Umbilical cord (tissue), 2 donors: ENCODE data around the gene ACTN3. TPM values are rescaled to one million over a fixed set of nuclear protein-coding genes. Genes with fewer than 3 reads are reported as not detected.
"Not testable (repeated sequence)": the region's sequence is repeated elsewhere in the genome, so short reads cannot be mapped to it uniquely, and the experiment has no call there.

ENCODE experiments used
- DNase-seq: peaks from one replicate; pipeline ENCODE4 v3.0.0-alpha.2; 2015; ENCODE audit warnings: low spot score
- total RNA-seq: library from RNA; depleted of rRNA; stranded (reverse); fragments of >200 nt; gene quantifications from one replicate; pipeline ENCODE4 v1.2.3, GENCODE V29; 2014; ENCODE audit warnings: low replicate concordance; ENCODE audit not compliant: insufficient read depth

The ACTN3 gene
- total RNA-seq, 1 donor from 2014 or later, result not detected

GRCh38 chr11:66598993-66599392 is 52.3 kb downstream of the ACTN3 start:
- no peak for DNase-seq

GRCh38 chr11:66600219-66600618 is 53.5 kb downstream of the ACTN3 start:
- no peak for DNase-seq

GRCh38 chr11:66600631-66601233 is 54.0 kb downstream of the ACTN3 start:
- no peak for DNase-seq

GRCh38 chr11:66603072-66603471 is 56.4 kb downstream of the ACTN3 start:
- no peak for DNase-seq

GRCh38 chr11:66604155-66604554 is 57.5 kb downstream of the ACTN3 start:
- DNase-seq, result no peak

DNA sequence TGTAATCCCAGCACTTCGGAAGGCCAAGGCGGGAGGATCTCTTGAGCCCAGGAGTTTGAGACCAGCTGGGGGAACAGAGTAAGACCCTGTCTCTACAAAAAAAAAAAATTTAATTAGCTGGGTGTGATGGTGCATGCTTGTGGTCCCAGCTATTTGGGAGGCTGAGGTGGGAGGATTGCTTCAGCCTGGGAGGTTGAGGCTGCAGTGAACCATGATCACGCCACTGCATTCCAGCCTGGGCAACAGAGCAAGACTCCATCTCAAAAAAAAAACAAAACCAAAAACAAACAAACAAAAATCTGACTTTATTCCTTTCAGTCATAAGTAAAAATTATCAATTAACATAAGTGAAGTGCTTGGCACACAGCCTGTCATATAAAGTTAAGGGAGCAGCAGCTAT is 59.9 kb downstream of the ACTN3 start:
- not testable (repeated sequence) for DNase-seq

DNA sequence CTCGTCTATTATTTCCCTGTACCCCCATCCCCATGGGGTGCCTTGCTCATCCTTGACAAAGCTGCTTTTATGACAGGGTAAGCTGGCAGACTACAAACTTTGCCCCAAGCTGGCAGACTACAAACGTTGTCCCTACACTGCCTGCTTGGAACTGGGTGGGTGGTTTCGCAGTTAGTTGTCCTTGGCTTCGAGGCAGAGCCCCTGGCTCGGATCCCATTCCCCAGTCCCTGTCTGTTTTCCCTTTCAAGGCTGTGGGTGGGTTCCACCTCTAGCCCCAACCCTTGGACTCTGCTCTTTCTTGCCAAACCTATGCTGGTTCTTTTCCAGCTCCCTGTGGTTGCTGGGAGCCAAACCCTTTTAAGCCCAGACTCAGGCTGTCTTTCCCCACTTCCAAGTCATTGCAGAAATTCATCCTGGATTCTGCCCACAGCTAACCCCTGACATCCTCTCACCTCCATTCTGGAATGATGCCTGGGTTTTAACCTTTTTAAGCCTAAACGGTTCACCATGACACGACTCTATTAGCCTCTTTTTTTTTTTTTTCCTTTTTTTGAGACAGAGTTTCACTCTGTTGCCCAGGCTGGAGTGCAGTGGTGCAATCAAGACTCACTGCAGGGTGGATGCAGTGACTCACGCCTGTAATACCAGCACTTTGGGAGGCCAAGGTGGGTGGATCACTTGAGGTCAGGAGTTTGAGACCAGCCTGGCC is 60.6 kb downstream of the ACTN3 start:
- peak; percentile 86 for DNase-seq

GRCh38 chr11:66609721-66610617 is 63.3 kb downstream of the ACTN3 start:
- no peak for DNase-seq

- DNase-seq, result no peak
Measured at GRCh38 chr11:66612458-66612857, 65.8 kb downstream of the ACTN3 start.

Other genes with a start within 250 kb of the ACTN3 start
- gene CD248, start 229.9 kb upstream of the ACTN3 start, total RNA-seq, result 20.7 TPM
- gene RIN1, start 210.5 kb upstream of the ACTN3 start, total RNA-seq, result 4.8 TPM
- gene BRMS1, start 201.8 kb upstream of the ACTN3 start, total RNA-seq, result 21.9 TPM
- 41.9 TPM for gene B4GAT1, start 199.3 kb upstream of the ACTN3 start, total RNA-seq
- 1.4 TPM for gene SLC29A2, start 175.1 kb upstream of the ACTN3 start, total RNA-seq
- 2.4 TPM for gene NPAS4, start 125.9 kb upstream of the ACTN3 start, total RNA-seq
- 58.0 TPM for gene MRPL11, start 108.1 kb upstream of the ACTN3 start, total RNA-seq
- 12.5 TPM for gene PELI3, start 80.0 kb upstream of the ACTN3 start, total RNA-seq
- gene DPP3, start 66.5 kb upstream of the ACTN3 start, total RNA-seq, result 24.6 TPM
- 18.1 TPM for gene BBS1, start 36.3 kb upstream of the ACTN3 start, total RNA-seq
- 5.8 TPM for gene ZDHHC24, start 855 bp upstream of the ACTN3 start, total RNA-seq
- 43.1 TPM for gene CTSF, start 21.7 kb downstream of the ACTN3 start, total RNA-seq
- 0.24 TPM for gene CCDC87, start 46.2 kb downstream of the ACTN3 start, total RNA-seq
- gene CCS, start 46.3 kb downstream of the ACTN3 start, total RNA-seq, result 18.8 TPM
- gene RBM14, start 69.7 kb downstream of the ACTN3 start, total RNA-seq, result 90.5 TPM
- gene RBM4, start 91.8 kb downstream of the ACTN3 start, total RNA-seq, result 64.3 TPM
- 44.1 TPM for gene RBM4B, start 131.0 kb downstream of the ACTN3 start, total RNA-seq
- gene SPTBN2, start 182.3 kb downstream of the ACTN3 start, total RNA-seq, result 46.5 TPM